Tibial nerve (tissue), 4 donors: ENCODE measurements around the gene PACSIN1. TPM values are rescaled to one million over a fixed set of nuclear protein-coding genes. Genes with fewer than 3 reads are reported as not detected.

Experiments
- DNase-seq, 2 donors: peaks; one replicate each; pipeline ENCODE4 v3.0.0-alpha.2; 2019; ENCODE audit warnings: low spot score in 2 of 2
- H3K27ac ChIP-seq, 4 donors: fragments of 200-600 bp; sonication (generic) in 3 of 4; one replicate each; pipeline ENCODE4 v1.5.1; 2017 to 2019; ENCODE audit warnings: mild to moderate bottlenecking in 1 of 4
- H3K27me3 ChIP-seq, 2 donors: fragments of 200-600 bp; sonication (generic) in 1 of 2; one replicate each; pipeline versions ENCODE4 v1.5.1 to v1.6.0; 2017 to 2019
- H3K36me3 ChIP-seq, 3 donors: fragments of 200-600 bp; sonication (generic); one replicate each; pipeline ENCODE4 v1.5.1; 2018 to 2019
- H3K4me1 ChIP-seq, 4 donors: fragments of 200-600 bp; sonication (generic) in 3 of 4; one replicate each; pipeline ENCODE4 v1.5.1; 2017 to 2019
- H3K4me3 ChIP-seq, 4 donors: fragments of 200-600 bp; sonication (generic) in 3 of 4; one replicate each; pipeline ENCODE4 v1.5.1; 2017 to 2019; ENCODE audit warnings: mild to moderate bottlenecking in 1 of 4, moderate library complexity in 1 of 4
- H3K9me3 ChIP-seq, 4 donors: fragments of 200-600 bp; sonication (generic) in 3 of 4; one replicate each; pipeline ENCODE4 v1.5.1; 2017 to 2019
- EP300 ChIP-seq, 2 donors: sonication (generic); formaldehyde crosslinking; IDR thresholded peaks; one replicate each; pipeline ENCODE4 v1.6.1; 2017; ENCODE audit warnings: antibody characterized with exemption in 2 of 2, mild to moderate bottlenecking in 1 of 2
- POLR2A ChIP-seq, 2 donors: fragments of 450-650 bp; IDR thresholded peaks; one replicate each; pipeline ENCODE4 v1.6.1; 2017; ENCODE audit warnings: antibody characterized with exemption in 2 of 2, mild to moderate bottlenecking in 2 of 2, moderate library complexity in 2 of 2
- WGBS, 2 donors: methylation state at CpG; one replicate each; pipeline ENCODE4 v1.1.5; 2018; 5-methylcytosine and 5-hydroxymethylcytosine counted together
- total RNA-seq, 4 donors: library from RNA; depleted of rRNA; stranded (reverse); fragments of >200 nt; gene quantifications; one replicate each; pipeline ENCODE4 v1.1.0, GENCODE V29; 2016
- TF ChIP-seq, protein P1 (sequence below), 5 experiments: fragments of 200-600 bp in 3 of 5; fragments of 450-650 bp in 2 of 5; sonication (generic) in 3 of 5; IDR thresholded peaks; one replicate each; pipeline ENCODE4 v1.5.1; 2016 to 2019; ENCODE audit warnings: antibody characterized with exemption in 5 of 5, mild to moderate bottlenecking in 3 of 5, moderate library complexity in 2 of 5

Gene PACSIN1
- total RNA-seq, 4 donors from 2014 or later: 0.30 to 2.6 (median 0.42) TPM; not detected in 1

- H3K4me1 ChIP-seq: no peaks in the 10 kb centered on the region
- no peak for DNase-seq
- H3K9me3 ChIP-seq: peaks cover 0 to 11% (median 0%) of the 10 kb centered on the region in 4 donors
- H3K36me3 ChIP-seq: no peaks in the 10 kb centered on the region
- no peaks in the 10 kb centered on the region for H3K27me3 ChIP-seq
- H3K27ac ChIP-seq: no peak overlapping the region
- 92 to 94% methylated on average over 4 to 8 of the region's 8 CpGs for WGBS, 2 donors
- no peak overlapping the region for H3K4me3 ChIP-seq
- TF ChIP-seq EP300 (IDR thresholded peaks at IDR 0.05): no peak
- TF ChIP-seq, protein P1, sequence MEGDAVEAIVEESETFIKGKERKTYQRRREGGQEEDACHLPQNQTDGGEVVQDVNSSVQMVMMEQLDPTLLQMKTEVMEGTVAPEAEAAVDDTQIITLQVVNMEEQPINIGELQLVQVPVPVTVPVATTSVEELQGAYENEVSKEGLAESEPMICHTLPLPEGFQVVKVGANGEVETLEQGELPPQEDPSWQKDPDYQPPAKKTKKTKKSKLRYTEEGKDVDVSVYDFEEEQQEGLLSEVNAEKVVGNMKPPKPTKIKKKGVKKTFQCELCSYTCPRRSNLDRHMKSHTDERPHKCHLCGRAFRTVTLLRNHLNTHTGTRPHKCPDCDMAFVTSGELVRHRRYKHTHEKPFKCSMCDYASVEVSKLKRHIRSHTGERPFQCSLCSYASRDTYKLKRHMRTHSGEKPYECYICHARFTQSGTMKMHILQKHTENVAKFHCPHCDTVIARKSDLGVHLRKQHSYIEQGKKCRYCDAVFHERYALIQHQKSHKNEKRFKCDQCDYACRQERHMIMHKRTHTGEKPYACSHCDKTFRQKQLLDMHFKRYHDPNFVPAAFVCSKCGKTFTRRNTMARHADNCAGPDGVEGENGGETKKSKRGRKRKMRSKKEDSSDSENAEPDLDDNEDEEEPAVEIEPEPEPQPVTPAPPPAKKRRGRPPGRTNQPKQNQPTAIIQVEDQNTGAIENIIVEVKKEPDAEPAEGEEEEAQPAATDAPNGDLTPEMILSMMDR (IDR thresholded peaks at IDR 0.05): no peak
These were observed 89.5 kb downstream of the PACSIN1 start for GRCh38 chr6:34555328-34555727.

GRCh38 chr6:34556031-34556471 lies 90.2 kb downstream of the PACSIN1 start, which contains the start of gene SPDEF:
Gene SPDEF (minus strand): TSS chr6:34556329. CDS start chr6:34544455, 11,874 bp downstream.
- Histone ChIP-seq H3K27ac (no peak within 1 kb of the TSS), H3K4me3 (no peak within 1 kb of the TSS), H3K4me1 (no peaks in the 10 kb centered on the region), H3K36me3 (no peaks in the 10 kb centered on the region), H3K9me3 (peaks cover 0 to 11% (median 0%) of the 10 kb centered on the region in 4 donors), H3K27me3 (no peaks in the 10 kb centered on the region)
- no peak for DNase-seq
- TF ChIP-seq, protein P1 (IDR thresholded peaks at IDR 0.05): no peak
- TF ChIP-seq EP300 (IDR thresholded peaks at IDR 0.05): no peak
- TF ChIP-seq POLR2A (IDR thresholded peaks at IDR 0.05): no peak
- WGBS, 2 donors: 43 to 65% methylated on average over 3 to 6 of the region's 6 CpGs

GRCh38 chr6:34556493-34556892 lies 90.6 kb downstream of the PACSIN1 start:
- H3K36me3 ChIP-seq: no peaks in the 10 kb centered on the region
- H3K4me1 ChIP-seq: no peaks in the 10 kb centered on the region
- H3K27ac ChIP-seq: no peak overlapping the region
- WGBS, 2 donors: 83 to 85% methylated on average over 8 of the region's 9 CpGs
- no peak for DNase-seq
- no peak overlapping the region for H3K4me3 ChIP-seq
- TF ChIP-seq EP300 (IDR thresholded peaks at IDR 0.05) (no peak), POLR2A (IDR thresholded peaks at IDR 0.05) (no peak)
- TF ChIP-seq, protein P1 (IDR thresholded peaks at IDR 0.05): no peak
- peaks cover 0 to 11% (median 0%) of the 10 kb centered on the region in 4 donors for H3K9me3 ChIP-seq
- no peaks in the 10 kb centered on the region for H3K27me3 ChIP-seq

- Histone ChIP-seq H3K36me3 (no peaks in the 10 kb centered on the region), H3K9me3 (peaks cover 0 to 11% (median 0%) of the 10 kb centered on the region in 4 donors), H3K27ac (no peak overlapping the region), H3K4me3 (no peak overlapping the region), H3K27me3 (no peaks in the 10 kb centered on the region), H3K4me1 (no peaks in the 10 kb centered on the region)
- no peak for DNase-seq
- 71 to 83% methylated on average over 9 of the region's 9 CpGs for WGBS, 2 donors
- TF ChIP-seq, protein P1 (IDR thresholded peaks at IDR 0.05): no peak
- TF ChIP-seq POLR2A (IDR thresholded peaks at IDR 0.05) (no peak), EP300 (IDR thresholded peaks at IDR 0.05) (no peak)
These were observed 91.4 kb downstream of the PACSIN1 start for GRCh38 chr6:34557228-34557627.

DNA sequence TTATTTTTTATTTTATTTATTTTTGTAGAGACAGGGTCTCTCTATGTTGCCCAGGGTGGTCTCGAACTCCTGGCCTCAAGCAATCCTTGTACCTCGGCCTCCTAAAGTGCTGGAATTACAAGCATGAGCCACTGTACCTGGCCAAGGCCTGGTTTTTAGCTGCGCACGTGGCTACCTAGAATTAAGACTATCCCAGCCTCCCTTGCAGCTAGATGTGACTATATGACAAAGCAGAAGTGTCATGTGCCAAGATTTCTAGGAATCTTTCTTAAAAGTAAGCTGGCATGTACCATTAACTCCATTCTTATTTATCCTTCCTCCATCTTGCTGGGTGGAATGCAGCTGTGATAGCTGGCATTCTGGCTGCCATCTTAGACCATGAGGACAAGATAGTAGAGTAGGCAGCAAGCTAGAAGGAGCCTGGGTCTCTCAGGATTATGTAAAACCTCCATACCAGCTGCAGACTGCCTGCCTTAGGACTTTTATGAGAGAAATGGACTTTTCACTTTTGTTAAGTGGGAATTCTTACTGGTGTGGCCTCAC lies 92.4 kb downstream of the PACSIN1 start:
- Histone ChIP-seq H3K27ac (no peak overlapping the region), H3K27me3 (no peaks in the 10 kb centered on the region), H3K9me3 (peaks cover 0 to 11% (median 0%) of the 10 kb centered on the region in 4 donors), H3K4me1 (no peaks in the 10 kb centered on the region), H3K4me3 (no peak overlapping the region), H3K36me3 (no peaks in the 10 kb centered on the region)
- 91 to 95% methylated on average over 4 of the region's 4 CpGs for WGBS, 2 donors
- TF ChIP-seq EP300 (IDR thresholded peaks at IDR 0.05) (no peak), POLR2A (IDR thresholded peaks at IDR 0.05) (no peak)
- TF ChIP-seq, protein P1 (IDR thresholded peaks at IDR 0.05): no peak
- DNase-seq: no peak
